Esophagus muscularis mucosa (tissue), 4 donors: ENCODE results near the gene CBFB.

Experiments used
- EP300 ChIP-seq: sonication (generic); formaldehyde crosslinking; IDR thresholded peaks from one replicate; pipeline ENCODE4 v1.6.1; 2017; ENCODE audit warnings: antibody characterized with exemption
- POLR2A ChIP-seq: fragments of 450-650 bp; IDR thresholded peaks from one replicate; pipeline ENCODE4 v1.6.1; 2017; ENCODE audit warnings: antibody characterized with exemption, moderate library complexity, mild to moderate bottlenecking, low read depth
- POLR2AphosphoS5 ChIP-seq, 2 donors: sonication (generic); formaldehyde crosslinking; IDR thresholded peaks; one replicate each; pipeline ENCODE4 v1.6.1; 2017; ENCODE audit warnings: antibody characterized with exemption in 2 of 2
- TF ChIP-seq, protein P1 (sequence below), 3 experiments: fragments of 200-600 bp in 2 of 3; fragments of 450-650 bp in 1 of 3; sonication (generic) in 2 of 3; IDR thresholded peaks; one replicate each; pipeline ENCODE4 v1.5.1; 2017 to 2019; ENCODE audit warnings: antibody characterized with exemption in 3 of 3, mild to moderate bottlenecking in 2 of 3, moderate library complexity in 1 of 3

DNA sequence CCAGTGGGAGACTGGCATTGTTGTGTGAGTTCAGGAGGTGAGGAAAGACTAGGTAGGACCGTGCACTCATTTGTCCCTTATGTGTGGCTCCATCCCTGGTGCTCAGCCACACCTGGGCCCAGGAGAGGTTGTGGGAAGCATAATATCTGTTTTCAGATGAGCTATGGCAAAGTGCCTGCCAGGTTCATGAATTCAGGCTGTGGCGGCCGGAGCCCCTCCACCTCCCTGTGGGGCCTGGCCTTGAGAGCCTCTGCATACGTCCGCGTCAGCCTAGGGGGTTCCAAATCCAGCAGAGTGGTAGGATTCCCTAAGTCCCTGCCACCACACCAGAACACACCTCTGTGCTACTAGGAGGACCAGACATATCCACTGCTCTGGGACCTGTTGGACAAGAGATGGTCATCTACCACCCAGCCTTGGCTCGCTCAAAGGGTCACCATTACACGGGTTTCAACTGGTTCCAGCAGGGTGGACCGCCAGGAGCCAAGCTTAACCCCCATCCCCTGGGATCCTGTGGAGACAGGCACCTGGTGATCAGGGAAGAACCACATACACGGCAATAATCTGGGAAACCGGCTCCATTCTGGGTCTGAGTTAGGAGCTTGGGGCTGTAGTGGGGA is 119.8 kb downstream of the CBFB start:
- TF ChIP-seq, protein P1, sequence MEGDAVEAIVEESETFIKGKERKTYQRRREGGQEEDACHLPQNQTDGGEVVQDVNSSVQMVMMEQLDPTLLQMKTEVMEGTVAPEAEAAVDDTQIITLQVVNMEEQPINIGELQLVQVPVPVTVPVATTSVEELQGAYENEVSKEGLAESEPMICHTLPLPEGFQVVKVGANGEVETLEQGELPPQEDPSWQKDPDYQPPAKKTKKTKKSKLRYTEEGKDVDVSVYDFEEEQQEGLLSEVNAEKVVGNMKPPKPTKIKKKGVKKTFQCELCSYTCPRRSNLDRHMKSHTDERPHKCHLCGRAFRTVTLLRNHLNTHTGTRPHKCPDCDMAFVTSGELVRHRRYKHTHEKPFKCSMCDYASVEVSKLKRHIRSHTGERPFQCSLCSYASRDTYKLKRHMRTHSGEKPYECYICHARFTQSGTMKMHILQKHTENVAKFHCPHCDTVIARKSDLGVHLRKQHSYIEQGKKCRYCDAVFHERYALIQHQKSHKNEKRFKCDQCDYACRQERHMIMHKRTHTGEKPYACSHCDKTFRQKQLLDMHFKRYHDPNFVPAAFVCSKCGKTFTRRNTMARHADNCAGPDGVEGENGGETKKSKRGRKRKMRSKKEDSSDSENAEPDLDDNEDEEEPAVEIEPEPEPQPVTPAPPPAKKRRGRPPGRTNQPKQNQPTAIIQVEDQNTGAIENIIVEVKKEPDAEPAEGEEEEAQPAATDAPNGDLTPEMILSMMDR (IDR thresholded peaks at IDR 0.05) = no peak
- TF ChIP-seq EP300 (no peak), POLR2A (no peak), POLR2AphosphoS5 (IDR thresholded peaks at IDR 0.05) (no peak)
